MCF 10A (cell line): Measurements from ENCODE around the gene CEACAM7. TPM values are rescaled to one million over a fixed set of nuclear protein-coding genes. Genes with fewer than 3 reads are reported as not detected.
A peak's percentile ranks its signal among the peaks of the same experiment; 100 is the strongest.

Experiments
- BruUV-seq: library from RNA; stranded (reverse); fragments of 400-500 nt; replicated peaks from 2 replicates; lab custom pipeline; 2021; lab: Mats Ljungman, UMichigan
- CTCF ChIA-PET: fragments of 300-600 bp; sonication (Branson Sonifier 250); formaldehyde crosslinking; extraction: SDS; loops from one replicate; lab custom pipeline; 2021; ENCODE audit warnings: antibody characterized with exemption, inconsistent platforms; lab: Yijun Ruan, JAX
- POLR2A ChIA-PET: fragments of 300-600, 350-650 bp; sonication (Branson Sonifier 250); formaldehyde crosslinking; extraction: SDS; loops from one replicate; lab custom pipeline; 2020; ENCODE audit warnings: antibody characterized with exemption, inconsistent platforms; lab: Yijun Ruan, JAX
- DNase-seq: peaks from one replicate; pipeline ENCODE4 v3.0.0-alpha.2; 2018; ENCODE audit not compliant: unreplicated experiment
- H3K27ac Mint-ChIP-seq: one replicate; pipeline ENCODE4 v1.8.0; 2022; ENCODE audit warnings: mild to moderate bottlenecking, low read depth, mixed read lengths; ENCODE audit not compliant: unreplicated experiment
- H3K27me3 Mint-ChIP-seq: one replicate; pipeline ENCODE4 v1.8.0; 2022; ENCODE audit warnings: mixed read lengths; ENCODE audit not compliant: insufficient read depth, unreplicated experiment
- H3K36me3 Mint-ChIP-seq: one replicate; pipeline ENCODE4 v1.8.0; 2022; ENCODE audit warnings: mild to moderate bottlenecking, moderate library complexity, mixed read lengths; ENCODE audit not compliant: insufficient read depth, unreplicated experiment
- H3K4me1 Mint-ChIP-seq: one replicate; pipeline ENCODE4 v1.8.0; 2022; ENCODE audit warnings: mixed read lengths; ENCODE audit not compliant: insufficient read depth, unreplicated experiment
- H3K4me3 Mint-ChIP-seq: one replicate; pipeline ENCODE4 v1.8.0; 2022; ENCODE audit warnings: mild to moderate bottlenecking, moderate library complexity, mixed read lengths; ENCODE audit not compliant: unreplicated experiment
- H3K9me3 Mint-ChIP-seq: one replicate; pipeline ENCODE4 v1.8.0; 2022; ENCODE audit warnings: mixed read lengths; ENCODE audit not compliant: unreplicated experiment
- CTCF ChIP-seq: fragments of 200-600 bp; IDR thresholded peaks from one replicate; pipeline ENCODE4 v1.8.0; 2022; ENCODE audit warnings: antibody characterized with exemption, mild to moderate bottlenecking; ENCODE audit not compliant: unreplicated experiment
- intact Hi-C: fragments of 100-400 bp; cut with micrococcal nuclease; formaldehyde crosslinking; loops from 2 replicates; pipeline ENCODE4 v1.14.1; 2022
- total RNA-seq: library from RNA; stranded (reverse); gene quantifications from 2 replicates; pipeline ENCODE4 v1.2.3, GENCODE V29; 2022

Gene CEACAM7
- total RNA-seq, 1 experiment from 2014 or later = not detected

GRCh38 chr19:41700381-41701195 is 12.5 kb upstream of the CEACAM7 start:
- CTCF ChIA-PET = no interaction called here
- DNase-seq = no peak
- TF ChIP-seq CTCF = no peak
- intact Hi-C loops = no loop called here
- POLR2A ChIA-PET = no interaction called here
- no TSS peak for BruUV-seq
- Mint-ChIP-seq H3K9me3 (no peaks in the 10 kb centered on the region), H3K27ac (no peak overlapping the region), H3K4me1 (no peaks in the 10 kb centered on the region), H3K36me3 (no peaks in the 10 kb centered on the region), H3K27me3 (peaks cover 71% of the 10 kb centered on the region), H3K4me3 (no peak overlapping the region)

- Mint-ChIP-seq H3K4me1 (no peaks in the 10 kb centered on the region), H3K9me3 (no peaks in the 10 kb centered on the region), H3K27me3 (peaks cover 64% of the 10 kb centered on the region), H3K27ac (no peak overlapping the region), H3K4me3 (no peak overlapping the region), H3K36me3 (no peaks in the 10 kb centered on the region)
- DNase-seq = no peak
- ChIA-PET POLR2A (no interaction called here), CTCF (interaction anchor here (1.7 kb wide), 1 partner anchor 58 kb away, joined by 6 read pairs; no protein-coding TSS in a partner anchor)
- no TSS peak for BruUV-seq
- intact Hi-C loops = no loop called here
- TF ChIP-seq CTCF = no peak
Measured at GRCh38 chr19:41699968-41700323, 11.9 kb upstream of the CEACAM7 start.

GRCh38 chr19:41699231-41699967 is 11.3 kb upstream of the CEACAM7 start:
- peak; percentile 5 for DNase-seq
- intact Hi-C loops = no loop called here
- H3K27ac Mint-ChIP-seq = no peak overlapping the region
- no peaks in the 10 kb centered on the region for H3K4me1 Mint-ChIP-seq
- H3K27me3 Mint-ChIP-seq = peaks cover 59% of the 10 kb centered on the region
- no peaks in the 10 kb centered on the region for H3K9me3 Mint-ChIP-seq
- H3K36me3 Mint-ChIP-seq = no peaks in the 10 kb centered on the region
- ChIA-PET POLR2A (no interaction called here), CTCF (interaction anchor here (0.6 to 1.7 kb wide), 3 partner anchors 58 to 1832 kb away, joined by 3 to 6 read pairs (median 4); no protein-coding TSS in a partner anchor)
- H3K4me3 Mint-ChIP-seq = no peak overlapping the region
- TF ChIP-seq CTCF = no peak
- no TSS peak for BruUV-seq

GRCh38 chr19:41698746-41699230 is 10.7 kb upstream of the CEACAM7 start:
- Mint-ChIP-seq H3K27ac (no peak overlapping the region), H3K36me3 (no peaks in the 10 kb centered on the region), H3K4me1 (no peaks in the 10 kb centered on the region), H3K4me3 (no peak overlapping the region), H3K27me3 (peaks cover 53% of the 10 kb centered on the region), H3K9me3 (no peaks in the 10 kb centered on the region)
- BruUV-seq = no TSS peak
- TF ChIP-seq CTCF = no peak
- DNase-seq = no peak
- ChIA-PET CTCF (interaction anchor here (0.6 to 1.7 kb wide), 3 partner anchors 57 to 1831 kb away, joined by 3 to 6 read pairs (median 4); no protein-coding TSS in a partner anchor), POLR2A (no interaction called here)
- intact Hi-C loops = no loop called here
